Neural progenitor cell (in vitro differentiated cells): ENCODE results near the gene OR8H2.

ENCODE experiments used
- EZH2 ChIP-seq: fragments of 200-600 bp; sonication (generic); IDR thresholded peaks from 2 replicates; pipeline ENCODE4 v1.6.1; 2017; ENCODE audit warnings: antibody characterized with exemption, mild to moderate bottlenecking, moderate library complexity
- TF ChIP-seq, protein P1 (sequence below): fragments of 200-600 bp; sonication (generic); IDR thresholded peaks from 2 replicates; pipeline ENCODE4 v1.5.1; 2017; ENCODE audit warnings: antibody characterized with exemption, mild to moderate bottlenecking

DNA sequence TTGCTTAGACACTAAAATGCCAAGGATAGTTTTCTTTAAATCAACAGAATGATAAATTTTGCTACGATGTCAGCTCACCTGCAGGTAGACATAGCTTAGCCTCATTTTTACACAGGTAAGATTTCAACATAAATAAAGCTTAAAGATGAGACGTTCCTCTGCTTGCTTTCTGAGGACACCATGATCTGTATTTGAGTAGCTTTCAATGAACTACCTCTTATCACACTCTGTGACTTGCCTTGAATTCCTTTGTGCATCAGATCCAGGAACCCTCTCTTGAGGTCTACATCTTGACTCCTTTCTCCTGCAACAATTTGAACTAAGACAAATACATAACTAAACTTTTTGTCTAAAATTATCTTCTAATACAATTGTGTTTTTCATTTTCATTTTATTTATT, 36.5 kb upstream of the OR8H2 start:
- TF ChIP-seq, protein P1, sequence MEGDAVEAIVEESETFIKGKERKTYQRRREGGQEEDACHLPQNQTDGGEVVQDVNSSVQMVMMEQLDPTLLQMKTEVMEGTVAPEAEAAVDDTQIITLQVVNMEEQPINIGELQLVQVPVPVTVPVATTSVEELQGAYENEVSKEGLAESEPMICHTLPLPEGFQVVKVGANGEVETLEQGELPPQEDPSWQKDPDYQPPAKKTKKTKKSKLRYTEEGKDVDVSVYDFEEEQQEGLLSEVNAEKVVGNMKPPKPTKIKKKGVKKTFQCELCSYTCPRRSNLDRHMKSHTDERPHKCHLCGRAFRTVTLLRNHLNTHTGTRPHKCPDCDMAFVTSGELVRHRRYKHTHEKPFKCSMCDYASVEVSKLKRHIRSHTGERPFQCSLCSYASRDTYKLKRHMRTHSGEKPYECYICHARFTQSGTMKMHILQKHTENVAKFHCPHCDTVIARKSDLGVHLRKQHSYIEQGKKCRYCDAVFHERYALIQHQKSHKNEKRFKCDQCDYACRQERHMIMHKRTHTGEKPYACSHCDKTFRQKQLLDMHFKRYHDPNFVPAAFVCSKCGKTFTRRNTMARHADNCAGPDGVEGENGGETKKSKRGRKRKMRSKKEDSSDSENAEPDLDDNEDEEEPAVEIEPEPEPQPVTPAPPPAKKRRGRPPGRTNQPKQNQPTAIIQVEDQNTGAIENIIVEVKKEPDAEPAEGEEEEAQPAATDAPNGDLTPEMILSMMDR = no peak
- no peak for TF ChIP-seq EZH2
